HEK293 (cell line): ENCODE measurements around the gene OR2T8.

ENCODE experiments used
- CTCF ChIA-PET: fragments of 350-600 bp; formaldehyde crosslinking; extraction: SDS; loops from one replicate; lab custom pipeline; 2021; ENCODE audit warnings: antibody characterized with exemption; lab: Yijun Ruan, JAX
- POLR2A ChIA-PET: fragments of 300-600 bp; formaldehyde crosslinking; extraction: SDS; loops from one replicate; lab custom pipeline; 2020; ENCODE audit warnings: antibody characterized with exemption, inconsistent platforms; lab: Yijun Ruan, JAX
- H3K27ac ChIP-seq: fragments of 200-500 bp; sonication (Bioruptor generic); 2 replicates; pipeline ENCODE4 v1.5.1; 2014; ENCODE audit warnings: low read depth, low read length, control low read depth, inconsistent platforms; ENCODE audit errors: extremely low read depth
- H3K36me3 ChIP-seq, 2 experiments: fragments of 200-500 bp in 1 of 2; sonication (Bioruptor generic) in 1 of 2; 1 replicate in 1 of 2; 2 replicates in 1 of 2; pipeline ENCODE4 v1.5.1; 2014 to 2017; ENCODE audit warnings: inconsistent platforms in 2 of 2, low read length in 2 of 2; ENCODE audit not compliant: control insufficient read depth in 2 of 2, insufficient read depth in 1 of 2
- H3K4me1 ChIP-seq: fragments of 200-500 bp; sonication (Bioruptor generic); 2 replicates; pipeline ENCODE4 v1.5.1; 2014; ENCODE audit warnings: mild to moderate bottlenecking, low read length, inconsistent platforms; ENCODE audit not compliant: control insufficient read depth, insufficient read depth
- H3K4me3 ChIP-seq: 2 replicates; pipeline ENCODE4 v1.5.1; 2011; ENCODE audit warnings: low read depth, mild to moderate bottlenecking, control low read depth, low read length, moderate library complexity
- H3K9me3 ChIP-seq: fragments of 200-500 bp; sonication (Bioruptor generic); 2 replicates; pipeline ENCODE4 v1.5.1; 2014; ENCODE audit warnings: low read depth, low read length, inconsistent platforms; ENCODE audit not compliant: control insufficient read depth, insufficient read depth
- BCL11B ChIP-seq: fragments of 450-650 bp; formaldehyde crosslinking; IDR thresholded peaks from 2 replicates; pipeline ENCODE4 v1.5.1; 2016; ENCODE audit warnings: low read depth, missing biosample characterization, missing genetic modification characterization
- GLI4 ChIP-seq: fragments of 450-650 bp; formaldehyde crosslinking; IDR thresholded peaks from 2 replicates; pipeline ENCODE4 v1.5.1; 2016; ENCODE audit warnings: missing biosample characterization, missing genetic modification characterization
- IKZF3 ChIP-seq: fragments of 450-650 bp; IDR thresholded peaks from 2 replicates; pipeline ENCODE4 v1.5.0; 2018; ENCODE audit warnings: missing biosample characterization, mild to moderate bottlenecking, missing genetic modification characterization, moderate library complexity
- KLF1 ChIP-seq: fragments of 450-650 bp; formaldehyde crosslinking; IDR thresholded peaks from 2 replicates; pipeline ENCODE4 v1.5.1; 2016; ENCODE audit warnings: missing biosample characterization, missing genetic modification characterization
- KLF9 ChIP-seq: fragments of 450-650 bp; formaldehyde crosslinking; IDR thresholded peaks from 2 replicates; pipeline ENCODE4 v1.5.1; 2016; ENCODE audit warnings: missing biosample characterization, missing genetic modification characterization, low read depth
- MEIS1 ChIP-seq: sonication (generic); formaldehyde crosslinking; IDR thresholded peaks from 2 replicates; pipeline ENCODE4 v1.8.1; 2022; ENCODE audit warnings: missing genetic modification reagents, mild to moderate bottlenecking, borderline replicate concordance
- SP2 ChIP-seq: fragments of 450-650 bp; formaldehyde crosslinking; IDR thresholded peaks from 2 replicates; pipeline ENCODE4 v1.5.1; 2016; ENCODE audit warnings: missing biosample characterization, missing genetic modification characterization
- YY2 ChIP-seq: fragments of 450-650 bp; formaldehyde crosslinking; IDR thresholded peaks from 2 replicates; pipeline ENCODE4 v1.5.1; 2016; ENCODE audit warnings: missing biosample characterization, missing genetic modification characterization
- ZBTB48 ChIP-seq: fragments of 450-650 bp; formaldehyde crosslinking; IDR thresholded peaks from 2 replicates; pipeline ENCODE4 v1.5.1; 2016; ENCODE audit warnings: missing biosample characterization, missing genetic modification characterization
- ZNF214 ChIP-seq: fragments of 450-650 bp; formaldehyde crosslinking; IDR thresholded peaks from 2 replicates; pipeline ENCODE4 v1.5.1; 2017; ENCODE audit warnings: missing biosample characterization, mild to moderate bottlenecking, missing genetic modification characterization, borderline replicate concordance
- ZNF521 ChIP-seq: fragments of 450-650 bp; formaldehyde crosslinking; IDR thresholded peaks from 2 replicates; pipeline ENCODE4 v1.5.1; 2017; ENCODE audit warnings: missing biosample characterization, mild to moderate bottlenecking, missing genetic modification characterization
- ZNF544 ChIP-seq: fragments of 450-650 bp; formaldehyde crosslinking; IDR thresholded peaks from 2 replicates; pipeline ENCODE4 v1.5.0; 2017; ENCODE audit warnings: missing biosample characterization, missing genetic modification characterization
- ZNF571 ChIP-seq: fragments of 450-650 bp; formaldehyde crosslinking; IDR thresholded peaks from 2 replicates; pipeline ENCODE4 v1.5.0; 2017; ENCODE audit warnings: missing biosample characterization, missing genetic modification characterization
- ZNF677 ChIP-seq: fragments of 450-650 bp; IDR thresholded peaks from 2 replicates; pipeline ENCODE4 v1.5.0; 2018; ENCODE audit warnings: missing biosample characterization, mild to moderate bottlenecking, missing genetic modification characterization, moderate library complexity
- TF ChIP-seq, protein P1 (sequence below): fragments of 450-650 bp; formaldehyde crosslinking; IDR thresholded peaks from 2 replicates; pipeline ENCODE4 v1.5.1; 2016; ENCODE audit warnings: missing biosample characterization, missing genetic modification characterization, low read depth
- TF ChIP-seq, protein P2 (sequence below): fragments of 450-650 bp; formaldehyde crosslinking; IDR thresholded peaks from 2 replicates; pipeline ENCODE4 v1.5.1; 2016; ENCODE audit warnings: missing biosample characterization, missing genetic modification characterization
- TF ChIP-seq, protein P3 (sequence below): fragments of 450-650 bp; formaldehyde crosslinking; IDR thresholded peaks from 2 replicates; pipeline ENCODE4 v1.5.1; 2016; ENCODE audit warnings: missing biosample characterization, missing genetic modification characterization
- TF ChIP-seq, protein P4 (sequence below): fragments of 450-650 bp; formaldehyde crosslinking; IDR thresholded peaks from 2 replicates; pipeline ENCODE4 v1.5.1; 2016; ENCODE audit warnings: missing biosample characterization, missing genetic modification characterization
- TF ChIP-seq, protein P5 (sequence below): fragments of 450-650 bp; formaldehyde crosslinking; IDR thresholded peaks from 2 replicates; pipeline ENCODE4 v1.5.1; 2016; ENCODE audit warnings: missing biosample characterization, missing genetic modification characterization

The OR2T8 gene

DNA sequence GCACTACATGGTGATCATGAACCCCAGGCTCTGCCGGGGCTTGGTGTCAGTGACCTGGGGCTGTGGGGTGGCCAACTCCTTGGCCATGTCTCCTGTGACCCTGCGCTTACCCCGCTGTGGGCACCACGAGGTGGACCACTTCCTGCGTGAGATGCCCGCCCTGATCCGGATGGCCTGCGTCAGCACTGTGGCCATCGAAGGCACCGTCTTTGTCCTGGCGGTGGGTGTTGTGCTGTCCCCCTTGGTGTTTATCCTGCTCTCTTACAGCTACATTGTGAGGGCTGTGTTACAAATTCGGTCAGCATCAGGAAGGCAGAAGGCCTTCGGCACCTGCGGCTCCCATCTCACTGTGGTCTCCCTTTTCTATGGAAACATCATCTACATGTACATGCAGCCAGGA, 24.1 kb upstream of the OR2T8 start (continued):
- TF ChIP-seq IKZF3 (tag by site-specific recombination) = no peak
- TF ChIP-seq GLI4 (tag by site-specific recombination) = no peak
- TF ChIP-seq, protein P1, sequence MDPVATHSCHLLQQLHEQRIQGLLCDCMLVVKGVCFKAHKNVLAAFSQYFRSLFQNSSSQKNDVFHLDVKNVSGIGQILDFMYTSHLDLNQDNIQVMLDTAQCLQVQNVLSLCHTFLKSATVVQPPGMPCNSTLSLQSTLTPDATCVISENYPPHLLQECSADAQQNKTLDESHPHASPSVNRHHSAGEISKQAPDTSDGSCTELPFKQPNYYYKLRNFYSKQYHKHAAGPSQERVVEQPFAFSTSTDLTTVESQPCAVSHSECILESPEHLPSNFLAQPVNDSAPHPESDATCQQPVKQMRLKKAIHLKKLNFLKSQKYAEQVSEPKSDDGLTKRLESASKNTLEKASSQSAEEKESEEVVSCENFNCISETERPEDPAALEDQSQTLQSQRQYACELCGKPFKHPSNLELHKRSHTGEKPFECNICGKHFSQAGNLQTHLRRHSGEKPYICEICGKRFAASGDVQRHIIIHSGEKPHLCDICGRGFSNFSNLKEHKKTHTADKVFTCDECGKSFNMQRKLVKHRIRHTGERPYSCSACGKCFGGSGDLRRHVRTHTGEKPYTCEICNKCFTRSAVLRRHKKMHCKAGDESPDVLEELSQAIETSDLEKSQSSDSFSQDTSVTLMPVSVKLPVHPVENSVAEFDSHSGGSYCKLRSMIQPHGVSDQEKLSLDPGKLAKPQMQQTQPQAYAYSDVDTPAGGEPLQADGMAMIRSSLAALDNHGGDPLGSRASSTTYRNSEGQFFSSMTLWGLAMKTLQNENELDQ (tag by site-specific recombination) = no peak
- TF ChIP-seq ZBTB48 (tag by site-specific recombination) = no peak
- TF ChIP-seq, protein P2, sequence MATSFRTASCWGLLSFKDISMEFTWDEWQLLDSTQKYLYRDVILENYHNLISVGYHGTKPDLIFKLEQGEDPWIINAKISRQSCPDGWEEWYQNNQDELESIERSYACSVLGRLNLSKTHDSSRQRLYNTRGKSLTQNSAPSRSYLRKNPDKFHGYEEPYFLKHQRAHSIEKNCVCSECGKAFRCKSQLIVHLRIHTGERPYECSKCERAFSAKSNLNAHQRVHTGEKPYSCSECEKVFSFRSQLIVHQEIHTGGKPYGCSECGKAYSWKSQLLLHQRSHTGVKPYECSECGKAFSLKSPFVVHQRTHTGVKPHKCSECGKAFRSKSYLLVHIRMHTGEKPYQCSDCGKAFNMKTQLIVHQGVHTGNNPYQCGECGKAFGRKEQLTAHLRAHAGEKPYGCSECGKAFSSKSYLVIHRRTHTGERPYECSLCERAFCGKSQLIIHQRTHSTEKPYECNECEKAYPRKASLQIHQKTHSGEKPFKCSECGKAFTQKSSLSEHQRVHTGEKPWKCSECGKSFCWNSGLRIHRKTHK (tag by site-specific recombination) = no peak

DNA sequence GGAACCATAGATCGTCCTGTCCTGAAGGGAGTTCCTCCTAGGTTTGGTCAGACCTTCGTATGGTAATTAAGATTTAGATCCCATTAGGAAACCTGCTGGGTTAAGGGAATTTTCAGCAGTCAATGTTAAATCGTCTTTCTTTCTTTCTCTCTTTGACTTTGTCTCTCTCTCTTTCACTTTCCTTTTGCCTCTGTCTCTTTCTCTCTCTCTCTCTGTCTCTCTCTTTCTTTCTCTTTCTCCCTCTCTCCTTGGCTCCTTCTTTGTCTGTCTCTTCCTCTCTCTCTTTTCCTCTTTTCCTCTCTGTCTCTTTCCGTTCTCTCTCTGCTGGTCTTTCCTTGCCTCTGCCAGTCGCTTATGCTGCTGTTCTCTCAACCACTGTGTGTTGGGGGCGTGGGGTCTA, 15.9 kb upstream of the OR2T8 start:
- no peak for TF ChIP-seq SP2 (tag by site-specific recombination)
- no peak for TF ChIP-seq BCL11B
- no peak for TF ChIP-seq KLF1 (tag by site-specific recombination)
- TF ChIP-seq ZNF571 = no peak
- TF ChIP-seq YY2 = no peak
- no peak for TF ChIP-seq ZNF677
- TF ChIP-seq, protein P3, sequence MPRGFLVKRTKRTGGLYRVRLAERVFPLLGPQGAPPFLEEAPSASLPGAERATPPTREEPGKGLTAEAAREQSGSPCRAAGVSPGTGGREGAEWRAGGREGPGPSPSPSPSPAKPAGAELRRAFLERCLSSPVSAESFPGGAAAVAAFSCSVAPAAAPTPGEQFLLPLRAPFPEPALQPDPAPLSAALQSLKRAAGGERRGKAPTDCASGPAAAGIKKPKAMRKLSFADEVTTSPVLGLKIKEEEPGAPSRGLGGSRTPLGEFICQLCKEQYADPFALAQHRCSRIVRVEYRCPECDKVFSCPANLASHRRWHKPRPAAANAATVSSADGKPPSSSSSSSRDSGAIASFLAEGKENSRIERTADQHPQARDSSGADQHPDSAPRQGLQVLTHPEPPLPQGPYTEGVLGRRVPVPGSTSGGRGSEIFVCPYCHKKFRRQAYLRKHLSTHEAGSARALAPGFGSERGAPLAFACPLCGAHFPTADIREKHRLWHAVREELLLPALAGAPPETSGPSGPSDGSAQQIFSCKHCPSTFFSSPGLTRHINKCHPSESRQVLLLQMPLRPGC (tag by site-specific recombination) = no peak
- TF ChIP-seq, protein P4, sequence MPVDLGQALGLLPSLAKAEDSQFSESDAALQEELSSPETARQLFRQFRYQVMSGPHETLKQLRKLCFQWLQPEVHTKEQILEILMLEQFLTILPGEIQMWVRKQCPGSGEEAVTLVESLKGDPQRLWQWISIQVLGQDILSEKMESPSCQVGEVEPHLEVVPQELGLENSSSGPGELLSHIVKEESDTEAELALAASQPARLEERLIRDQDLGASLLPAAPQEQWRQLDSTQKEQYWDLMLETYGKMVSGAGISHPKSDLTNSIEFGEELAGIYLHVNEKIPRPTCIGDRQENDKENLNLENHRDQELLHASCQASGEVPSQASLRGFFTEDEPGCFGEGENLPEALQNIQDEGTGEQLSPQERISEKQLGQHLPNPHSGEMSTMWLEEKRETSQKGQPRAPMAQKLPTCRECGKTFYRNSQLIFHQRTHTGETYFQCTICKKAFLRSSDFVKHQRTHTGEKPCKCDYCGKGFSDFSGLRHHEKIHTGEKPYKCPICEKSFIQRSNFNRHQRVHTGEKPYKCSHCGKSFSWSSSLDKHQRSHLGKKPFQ = no peak
- TF ChIP-seq ZNF214 = no peak
- TF ChIP-seq, protein P5, sequence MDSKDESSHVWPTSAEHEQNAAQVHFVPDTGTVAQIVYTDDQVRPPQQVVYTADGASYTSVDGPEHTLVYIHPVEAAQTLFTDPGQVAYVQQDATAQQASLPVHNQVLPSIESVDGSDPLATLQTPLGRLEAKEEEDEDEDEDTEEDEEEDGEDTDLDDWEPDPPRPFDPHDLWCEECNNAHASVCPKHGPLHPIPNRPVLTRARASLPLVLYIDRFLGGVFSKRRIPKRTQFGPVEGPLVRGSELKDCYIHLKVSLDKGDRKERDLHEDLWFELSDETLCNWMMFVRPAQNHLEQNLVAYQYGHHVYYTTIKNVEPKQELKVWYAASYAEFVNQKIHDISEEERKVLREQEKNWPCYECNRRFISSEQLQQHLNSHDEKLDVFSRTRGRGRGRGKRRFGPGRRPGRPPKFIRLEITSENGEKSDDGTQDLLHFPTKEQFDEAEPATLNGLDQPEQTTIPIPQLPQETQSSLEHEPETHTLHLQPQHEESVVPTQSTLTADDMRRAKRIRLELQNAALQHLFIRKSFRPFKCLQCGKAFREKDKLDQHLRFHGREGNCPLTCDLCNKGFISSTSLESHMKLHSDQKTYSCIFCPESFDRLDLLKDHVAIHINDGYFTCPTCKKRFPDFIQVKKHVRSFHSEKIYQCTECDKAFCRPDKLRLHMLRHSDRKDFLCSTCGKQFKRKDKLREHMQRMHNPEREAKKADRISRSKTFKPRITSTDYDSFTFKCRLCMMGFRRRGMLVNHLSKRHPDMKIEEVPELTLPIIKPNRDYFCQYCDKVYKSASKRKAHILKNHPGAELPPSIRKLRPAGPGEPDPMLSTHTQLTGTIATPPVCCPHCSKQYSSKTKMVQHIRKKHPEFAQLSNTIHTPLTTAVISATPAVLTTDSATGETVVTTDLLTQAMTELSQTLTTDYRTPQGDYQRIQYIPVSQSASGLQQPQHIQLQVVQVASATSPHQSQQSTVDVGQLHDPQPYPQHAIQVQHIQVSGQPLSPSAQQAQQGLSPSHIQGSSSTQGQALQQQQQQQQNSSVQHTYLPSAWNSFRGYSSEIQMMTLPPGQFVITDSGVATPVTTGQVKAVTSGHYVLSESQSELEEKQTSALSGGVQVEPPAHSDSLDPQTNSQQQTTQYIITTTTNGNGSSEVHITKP (tag by site-specific recombination) = no peak
- no peak for TF ChIP-seq MEIS1 (CRISPR knock-in tag)
- TF ChIP-seq KLF9 (tag by site-specific recombination) = no peak
- no peak for TF ChIP-seq ZNF521 (tag by site-specific recombination)
- TF ChIP-seq ZNF544 = no peak
- Histone ChIP-seq H3K4me1 (no peaks in the 10 kb centered on the region), H3K27ac (no peak overlapping the region), H3K9me3 (no peaks in the 10 kb centered on the region), H3K4me3 (no peak overlapping the region), H3K36me3 (no peaks in the 10 kb centered on the region)
- ChIA-PET POLR2A (no interaction called here), CTCF (no interaction called here)
